HFF-Myc (cell line): Measurements from ENCODE around the gene EPHB2.

ENCODE experiments used
- DNase-seq: peaks from one replicate; pipeline ENCODE4 v3.0.0-alpha.2; 2011; ENCODE audit warnings: low read depth; ENCODE audit errors: extremely low read depth
- H3K4me3 ChIP-seq: replicated peaks from 2 replicates; pipeline ENCODE4 v1.5.1; 2011; ENCODE audit warnings: low read depth, mild to moderate bottlenecking, control low read depth, low read length
- TF ChIP-seq, protein P1 (sequence below): IDR thresholded peaks from 2 replicates; pipeline ENCODE4 v1.5.1; 2012; ENCODE audit warnings: mild to moderate bottlenecking, low read depth, low read length, control low read depth; ENCODE audit errors: missing control alignments

Gene EPHB2

GRCh38 chr1:22688466-22688865 lies 22.2 kb upstream of the EPHB2 start:
- no peak overlapping the region for H3K4me3 ChIP-seq
- DNase-seq = no peak
- TF ChIP-seq, protein P1, sequence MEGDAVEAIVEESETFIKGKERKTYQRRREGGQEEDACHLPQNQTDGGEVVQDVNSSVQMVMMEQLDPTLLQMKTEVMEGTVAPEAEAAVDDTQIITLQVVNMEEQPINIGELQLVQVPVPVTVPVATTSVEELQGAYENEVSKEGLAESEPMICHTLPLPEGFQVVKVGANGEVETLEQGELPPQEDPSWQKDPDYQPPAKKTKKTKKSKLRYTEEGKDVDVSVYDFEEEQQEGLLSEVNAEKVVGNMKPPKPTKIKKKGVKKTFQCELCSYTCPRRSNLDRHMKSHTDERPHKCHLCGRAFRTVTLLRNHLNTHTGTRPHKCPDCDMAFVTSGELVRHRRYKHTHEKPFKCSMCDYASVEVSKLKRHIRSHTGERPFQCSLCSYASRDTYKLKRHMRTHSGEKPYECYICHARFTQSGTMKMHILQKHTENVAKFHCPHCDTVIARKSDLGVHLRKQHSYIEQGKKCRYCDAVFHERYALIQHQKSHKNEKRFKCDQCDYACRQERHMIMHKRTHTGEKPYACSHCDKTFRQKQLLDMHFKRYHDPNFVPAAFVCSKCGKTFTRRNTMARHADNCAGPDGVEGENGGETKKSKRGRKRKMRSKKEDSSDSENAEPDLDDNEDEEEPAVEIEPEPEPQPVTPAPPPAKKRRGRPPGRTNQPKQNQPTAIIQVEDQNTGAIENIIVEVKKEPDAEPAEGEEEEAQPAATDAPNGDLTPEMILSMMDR = no peak

GRCh38 chr1:22689505-22689904 lies 21.1 kb upstream of the EPHB2 start:
- peak; percentile 56 for DNase-seq

GRCh38 chr1:22691031-22691753 lies 19.4 kb upstream of the EPHB2 start:
- DNase-seq = no peak
- no peak overlapping the region for H3K4me3 ChIP-seq
- TF ChIP-seq, protein P1 = no peak

More at GRCh38 chr1:22689505-22689904, 21.1 kb upstream of the EPHB2 start:
- H3K4me3 ChIP-seq = no peak overlapping the region
- TF ChIP-seq, protein P1 = no peak

DNA sequence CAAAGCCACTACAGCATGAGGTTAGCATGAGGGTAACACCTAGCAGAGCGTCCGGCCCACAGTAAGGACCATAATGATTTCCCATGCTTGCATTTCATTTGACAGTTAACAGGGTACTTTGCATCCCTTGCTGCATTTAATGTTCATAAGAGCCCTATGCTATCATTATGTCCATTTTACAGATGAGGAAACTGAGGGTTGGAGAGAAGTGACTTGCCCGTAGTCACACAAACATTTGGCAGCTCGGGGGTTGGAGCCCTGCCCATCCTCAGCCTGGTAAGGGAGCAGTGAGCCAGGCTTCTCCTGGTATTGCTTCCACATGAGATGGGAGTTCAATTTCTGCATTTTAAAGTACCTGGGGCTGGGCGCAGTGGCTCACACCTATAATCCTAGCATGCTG lies 16.5 kb upstream of the EPHB2 start:
- TF ChIP-seq, protein P1 = no peak
- no peak for DNase-seq
- no peak overlapping the region for H3K4me3 ChIP-seq

- DNase-seq = no peak
- TF ChIP-seq, protein P1 = no peak
- no peak overlapping the region for H3K4me3 ChIP-seq
Measured at GRCh38 chr1:22696610-22697009, 14.0 kb upstream of the EPHB2 start.

GRCh38 chr1:22697980-22698379 lies 12.7 kb upstream of the EPHB2 start:
- no peak overlapping the region for H3K4me3 ChIP-seq
- DNase-seq = no peak
- TF ChIP-seq, protein P1 = no peak
